HG03103 (cell line): ENCODE data around the gene ST3GAL6.

Experiments used
- ATAC-seq: cut with Tn5 transposase; IDR thresholded peaks from one replicate; pipeline ENCODE4 v1.9.1; 2021; ENCODE audit warnings: low read depth; ENCODE audit not compliant: unreplicated experiment

ST3GAL6 gene

GRCh38 chr3:98775459-98776139 is 12.5 kb downstream of the ST3GAL6 start:
- no peak for ATAC-seq

GRCh38 chr3:98776140-98776493 is 13.0 kb downstream of the ST3GAL6 start:
- no peak for ATAC-seq

- no peak for ATAC-seq
These were observed 14.1 kb downstream of the ST3GAL6 start for GRCh38 chr3:98777286-98777685.

- ATAC-seq, result no peak
These were observed 14.7 kb downstream of the ST3GAL6 start for GRCh38 chr3:98777801-98778220.

GRCh38 chr3:98778383-98778782 is 15.2 kb downstream of the ST3GAL6 start:
- no peak for ATAC-seq

- ATAC-seq, result no peak
These were observed 15.8 kb downstream of the ST3GAL6 start for GRCh38 chr3:98778852-98779413.

- no peak for ATAC-seq
These were observed 16.6 kb downstream of the ST3GAL6 start for GRCh38 chr3:98779541-98780335.

- ATAC-seq, result no peak
These were observed 17.2 kb downstream of the ST3GAL6 start for GRCh38 chr3:98780343-98780742.

- no peak for ATAC-seq
These were observed 19.8 kb downstream of the ST3GAL6 start for GRCh38 chr3:98782824-98783500.

GRCh38 chr3:98784042-98784441 is 20.9 kb downstream of the ST3GAL6 start:
- ATAC-seq, result no peak

- no peak for ATAC-seq
These were observed 21.8 kb downstream of the ST3GAL6 start for GRCh38 chr3:98784666-98785600.

- ATAC-seq, result no peak
These were observed 23.3 kb downstream of the ST3GAL6 start for GRCh38 chr3:98786364-98787006.

GRCh38 chr3:98787181-98787580 is 24.0 kb downstream of the ST3GAL6 start:
- ATAC-seq, result no peak

- no peak for ATAC-seq
These were observed 25.5 kb downstream of the ST3GAL6 start for GRCh38 chr3:98788651-98789050.

- ATAC-seq, result no peak
These were observed 28.5 kb downstream of the ST3GAL6 start for GRCh38 chr3:98791341-98792325.

GRCh38 chr3:98793971-98794370 is 30.8 kb downstream of the ST3GAL6 start:
- ATAC-seq, result no peak

- ATAC-seq, result no peak
These were observed 33.2 kb downstream of the ST3GAL6 start for GRCh38 chr3:98796334-98796733.

GRCh38 chr3:98797905-98798304 is 34.8 kb downstream of the ST3GAL6 start:
- ATAC-seq, result no peak
